Body of pancreas (tissue), 4 donors: ENCODE data around the gene SEC62. TPM values are rescaled to one million over a fixed set of nuclear protein-coding genes. Genes with fewer than 3 reads are reported as not detected.

Experiments used
- ATAC-seq: fragments of 150-250 bp; one replicate; pipeline ENCODE4 v1.9.1; 2016
- DNase-seq, 4 donors: peaks; one replicate each; pipeline ENCODE4 v3.0.0-alpha.2; 2019
- H3K27ac ChIP-seq, 4 donors: fragments of 200-600 bp; sonication (generic); 1 replicate in 3 of 4; 2 replicates in 1 of 4; pipeline versions ENCODE4 v1.5.1 to v1.6.1; 2016 to 2019; ENCODE audit warnings: mild to moderate bottlenecking in 1 of 4, mixed read lengths in 1 of 4, moderate library complexity in 1 of 4
- H3K27me3 ChIP-seq, 2 donors: fragments of 200-600 bp; sonication (generic); one replicate each; pipeline ENCODE4 v1.6.0; 2016; ENCODE audit warnings: mild to moderate bottlenecking in 1 of 2
- H3K36me3 ChIP-seq, 2 donors: fragments of 200-600 bp; sonication (generic); replicated peaks in 1 of 2; 2 replicates each; pipeline ENCODE4 v1.5.1; 2016; ENCODE audit warnings: low read depth in 2 of 2; ENCODE audit not compliant: insufficient read depth in 1 of 2
- H3K4me1 ChIP-seq: fragments of 200-600 bp; sonication (generic); one replicate; pipeline ENCODE4 v1.6.0; 2016
- H3K4me3 ChIP-seq, 2 donors: fragments of 200-600 bp; sonication (generic); 1 replicate in 1 of 2; 2 replicates in 1 of 2; pipeline ENCODE4 v1.5.1; 2016 to 2019
- H3K9me3 ChIP-seq, 3 donors: fragments of 200-600 bp; sonication (generic); 1 replicate in 2 of 3; 2 replicates in 1 of 3; pipeline ENCODE4 v1.5.1; 2016
- CTCF ChIP-seq, 7 experiments: fragments of 450-650 bp in 4 of 7; fragments of 200-600 bp in 3 of 7; sonication (generic) in 3 of 7; IDR thresholded peaks; one replicate each; pipeline ENCODE4 v1.5.1; 2016 to 2019; ENCODE audit warnings: antibody characterized with exemption in 7 of 7
- POLR2A ChIP-seq, 3 donors: fragments of 450-650 bp; IDR thresholded peaks; one replicate each; pipeline ENCODE4 v1.6.1; 2016; ENCODE audit warnings: antibody characterized with exemption in 3 of 3, mild to moderate bottlenecking in 2 of 3
- WGBS, 2 donors: methylation state at CpG; one replicate each; pipeline ENCODE4 v1.1.5; 2017; 5-methylcytosine and 5-hydroxymethylcytosine counted together
- intact Hi-C: fragments of 100-400 bp; cut with DNase I; formaldehyde crosslinking; loops from one replicate; pipeline ENCODE4 v1.15.1; 2023
- total RNA-seq, 2 donors: library from RNA; depleted of rRNA; stranded (reverse); fragments of >200 nt; gene quantifications; one replicate each; pipeline ENCODE4 v1.1.0, GENCODE V29; 2016

The SEC62 gene
- total RNA-seq, 2 donors from 2014 or later: 30.9 to 31.0 TPM

- WGBS, 2 donors: 75 to 100% methylated on average over 1 of the region's 1 CpG
- Histone ChIP-seq H3K9me3 (no peaks in the 10 kb centered on the region), H3K27ac (no peak overlapping the region), H3K36me3 (no peaks in the 10 kb centered on the region), H3K4me3 (no peak overlapping the region), H3K27me3 (no peaks in the 10 kb centered on the region), H3K4me1 (peaks cover 11% of the 10 kb centered on the region)
- TF ChIP-seq POLR2A (IDR thresholded peaks at IDR 0.05) (no peak), CTCF (IDR thresholded peaks at IDR 0.05) (no peak)
- intact Hi-C loops: no loop called here
- ATAC-seq (no peak), DNase-seq (no peak)
These were observed 14.6 kb upstream of the SEC62 start for GRCh38 chr3:169952045-169952444.

- Histone ChIP-seq H3K4me3 (no peak overlapping the region), H3K36me3 (no peaks in the 10 kb centered on the region), H3K27me3 (no peaks in the 10 kb centered on the region), H3K27ac (peak overlapping the region in 1 of 4 donors; percentile 27), H3K9me3 (no peaks in the 10 kb centered on the region), H3K4me1 (peaks cover 10% of the 10 kb centered on the region)
- intact Hi-C loops: no loop called here
- 85 to 93% methylated on average over 3 of the region's 3 CpGs for WGBS, 2 donors
- ATAC-seq (no peak), DNase-seq (no peak)
- TF ChIP-seq CTCF (IDR thresholded peaks at IDR 0.05) (no peak), POLR2A (IDR thresholded peaks at IDR 0.05) (no peak)
These were observed 13.0 kb upstream of the SEC62 start for GRCh38 chr3:169953462-169954141.

- WGBS, 2 donors: 64 to 73% methylated on average over 6 of the region's 6 CpGs
- TF ChIP-seq CTCF (IDR thresholded peaks at IDR 0.05): no peak
- no peak for TF ChIP-seq POLR2A (IDR thresholded peaks at IDR 0.05)
- intact Hi-C loops: no loop called here
- DNase-seq (no peak), ATAC-seq (no peak)
- Histone ChIP-seq H3K4me1 (peaks cover 4% of the 10 kb centered on the region), H3K27ac (peak overlapping the region in 1 of 4 donors; percentile 27), H3K27me3 (no peaks in the 10 kb centered on the region), H3K36me3 (no peaks in the 10 kb centered on the region), H3K9me3 (no peaks in the 10 kb centered on the region), H3K4me3 (no peak overlapping the region)
These were observed 12.4 kb upstream of the SEC62 start for GRCh38 chr3:169954142-169954756.

- Histone ChIP-seq H3K4me1 (no peaks in the 10 kb centered on the region), H3K27me3 (no peaks in the 10 kb centered on the region), H3K36me3 (no peaks in the 10 kb centered on the region), H3K4me3 (no peak overlapping the region), H3K9me3 (no peaks in the 10 kb centered on the region), H3K27ac (no peak overlapping the region)
- WGBS, 2 donors: 68 to 74% methylated on average over 2 of the region's 2 CpGs
- ATAC-seq (no peak), DNase-seq (no peak)
- TF ChIP-seq POLR2A (IDR thresholded peaks at IDR 0.05) (no peak), CTCF (IDR thresholded peaks at IDR 0.05) (no peak)
- intact Hi-C loops: no loop called here
These were observed 11.2 kb upstream of the SEC62 start for GRCh38 chr3:169955406-169955805.

- TF ChIP-seq POLR2A (IDR thresholded peaks at IDR 0.05): no peak
- TF ChIP-seq CTCF (IDR thresholded peaks at IDR 0.05): no peak
- Histone ChIP-seq H3K9me3 (no peaks in the 10 kb centered on the region), H3K36me3 (no peaks in the 10 kb centered on the region), H3K4me1 (peaks cover 23% of the 10 kb centered on the region), H3K27me3 (no peaks in the 10 kb centered on the region), H3K4me3 (no peak overlapping the region), H3K27ac (no peak overlapping the region)
- WGBS, 2 donors: 13 to 22% methylated on average over 2 of the region's 2 CpGs
- intact Hi-C loops: no loop called here
- DNase-seq (no peak), ATAC-seq (no peak)
These were observed 2.4 kb upstream of the SEC62 start for GRCh38 chr3:169964176-169964575.
